ENCODE results near the gene ARRDC1. TPM values are rescaled to one million over a fixed set of nuclear protein-coding genes. Genes with fewer than 3 reads are reported as not detected.
A peak's percentile ranks its signal among the peaks of the same experiment; 100 is the strongest.

ARRDC1 gene, protein sequence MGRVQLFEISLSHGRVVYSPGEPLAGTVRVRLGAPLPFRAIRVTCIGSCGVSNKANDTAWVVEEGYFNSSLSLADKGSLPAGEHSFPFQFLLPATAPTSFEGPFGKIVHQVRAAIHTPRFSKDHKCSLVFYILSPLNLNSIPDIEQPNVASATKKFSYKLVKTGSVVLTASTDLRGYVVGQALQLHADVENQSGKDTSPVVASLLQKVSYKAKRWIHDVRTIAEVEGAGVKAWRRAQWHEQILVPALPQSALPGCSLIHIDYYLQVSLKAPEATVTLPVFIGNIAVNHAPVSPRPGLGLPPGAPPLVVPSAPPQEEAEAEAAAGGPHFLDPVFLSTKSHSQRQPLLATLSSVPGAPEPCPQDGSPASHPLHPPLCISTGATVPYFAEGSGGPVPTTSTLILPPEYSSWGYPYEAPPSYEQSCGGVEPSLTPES
- total RNA-seq, result 100 to 1,000 TPM in 1 of 4 donors, 10 to 100 TPM in 3; 79.2 to 143 (median 85.8) TPM

DNA sequence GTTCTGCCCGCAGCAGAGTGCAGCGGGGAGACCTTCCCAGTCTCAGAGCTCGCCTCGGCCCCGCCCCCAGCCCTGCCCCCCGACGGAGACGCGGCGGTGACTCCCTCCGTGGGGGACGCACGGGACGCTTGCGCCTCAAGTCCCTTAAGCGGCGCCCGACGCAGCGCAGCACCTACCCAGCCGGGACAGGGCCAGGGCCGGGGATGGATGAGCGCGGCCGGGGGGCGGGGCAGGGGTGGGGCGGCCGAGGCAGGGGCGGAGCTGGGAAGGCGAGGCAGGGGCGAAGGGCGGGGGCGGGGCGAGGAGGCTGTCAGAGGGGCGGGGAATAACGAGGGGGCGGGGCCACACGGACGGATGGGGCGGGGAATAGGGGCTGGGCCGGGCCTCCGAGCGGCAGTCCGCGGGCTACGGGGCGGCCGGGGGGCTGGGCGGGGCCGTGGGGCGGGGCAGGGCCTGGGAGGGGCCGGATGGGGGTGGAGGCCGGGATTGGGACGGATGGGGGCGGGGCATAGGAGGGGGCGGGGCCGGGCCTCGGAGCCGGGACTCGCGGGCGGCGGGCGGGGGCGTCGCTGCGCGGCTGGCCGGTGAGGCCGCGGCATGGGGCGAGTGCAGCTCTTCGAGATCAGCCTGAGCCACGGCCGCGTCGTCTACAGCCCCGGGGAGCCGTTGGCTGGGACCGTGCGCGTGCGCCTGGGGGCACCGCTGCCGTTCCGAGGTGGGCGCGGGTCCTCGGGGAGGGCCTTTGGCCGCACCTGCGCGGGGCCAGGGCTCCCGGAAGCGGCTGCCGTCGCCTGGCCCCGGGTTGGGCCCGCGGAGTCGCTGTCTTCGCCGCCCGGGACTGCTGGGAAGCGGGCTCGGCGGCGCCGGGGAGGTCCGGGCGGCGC is at the start of gene ARRDC1:
Gene ARRDC1, plus strand, starts transcription at position 566 of the 884 bp plus-strand sequence. Its CDS starts 32 bp downstream, at position 598.
- Histone ChIP-seq H3K9me3 (no peaks in the 10 kb centered on the region), H3K4me1 (peaks cover 35% of the 10 kb centered on the region), H3K4me3 (peak within 1 kb of the TSS; percentile 90), H3K27ac (peak within 1 kb of the TSS; percentile 92), H3K36me3 (no peaks in the 10 kb centered on the region), H3K27me3 (no peaks in the 10 kb centered on the region)
- DNase-seq (ENCODE audit: low spot score in 2 of 2), result peak; percentile 96 to 97
- peak in 1 of 2 donors; percentile 34 for TF ChIP-seq POLR2A (IDR thresholded peaks at IDR 0.05)
- TF ChIP-seq POLR2AphosphoS5 (IDR thresholded peaks at IDR 0.05), result no peak
- TF ChIP-seq, protein P1, sequence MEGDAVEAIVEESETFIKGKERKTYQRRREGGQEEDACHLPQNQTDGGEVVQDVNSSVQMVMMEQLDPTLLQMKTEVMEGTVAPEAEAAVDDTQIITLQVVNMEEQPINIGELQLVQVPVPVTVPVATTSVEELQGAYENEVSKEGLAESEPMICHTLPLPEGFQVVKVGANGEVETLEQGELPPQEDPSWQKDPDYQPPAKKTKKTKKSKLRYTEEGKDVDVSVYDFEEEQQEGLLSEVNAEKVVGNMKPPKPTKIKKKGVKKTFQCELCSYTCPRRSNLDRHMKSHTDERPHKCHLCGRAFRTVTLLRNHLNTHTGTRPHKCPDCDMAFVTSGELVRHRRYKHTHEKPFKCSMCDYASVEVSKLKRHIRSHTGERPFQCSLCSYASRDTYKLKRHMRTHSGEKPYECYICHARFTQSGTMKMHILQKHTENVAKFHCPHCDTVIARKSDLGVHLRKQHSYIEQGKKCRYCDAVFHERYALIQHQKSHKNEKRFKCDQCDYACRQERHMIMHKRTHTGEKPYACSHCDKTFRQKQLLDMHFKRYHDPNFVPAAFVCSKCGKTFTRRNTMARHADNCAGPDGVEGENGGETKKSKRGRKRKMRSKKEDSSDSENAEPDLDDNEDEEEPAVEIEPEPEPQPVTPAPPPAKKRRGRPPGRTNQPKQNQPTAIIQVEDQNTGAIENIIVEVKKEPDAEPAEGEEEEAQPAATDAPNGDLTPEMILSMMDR (IDR thresholded peaks at IDR 0.05), result no peak
- no peak for TF ChIP-seq EP300 (IDR thresholded peaks at IDR 0.05)
- WGBS, result no CpG with 5 or more reads among the region's 111 CpGs

DNA sequence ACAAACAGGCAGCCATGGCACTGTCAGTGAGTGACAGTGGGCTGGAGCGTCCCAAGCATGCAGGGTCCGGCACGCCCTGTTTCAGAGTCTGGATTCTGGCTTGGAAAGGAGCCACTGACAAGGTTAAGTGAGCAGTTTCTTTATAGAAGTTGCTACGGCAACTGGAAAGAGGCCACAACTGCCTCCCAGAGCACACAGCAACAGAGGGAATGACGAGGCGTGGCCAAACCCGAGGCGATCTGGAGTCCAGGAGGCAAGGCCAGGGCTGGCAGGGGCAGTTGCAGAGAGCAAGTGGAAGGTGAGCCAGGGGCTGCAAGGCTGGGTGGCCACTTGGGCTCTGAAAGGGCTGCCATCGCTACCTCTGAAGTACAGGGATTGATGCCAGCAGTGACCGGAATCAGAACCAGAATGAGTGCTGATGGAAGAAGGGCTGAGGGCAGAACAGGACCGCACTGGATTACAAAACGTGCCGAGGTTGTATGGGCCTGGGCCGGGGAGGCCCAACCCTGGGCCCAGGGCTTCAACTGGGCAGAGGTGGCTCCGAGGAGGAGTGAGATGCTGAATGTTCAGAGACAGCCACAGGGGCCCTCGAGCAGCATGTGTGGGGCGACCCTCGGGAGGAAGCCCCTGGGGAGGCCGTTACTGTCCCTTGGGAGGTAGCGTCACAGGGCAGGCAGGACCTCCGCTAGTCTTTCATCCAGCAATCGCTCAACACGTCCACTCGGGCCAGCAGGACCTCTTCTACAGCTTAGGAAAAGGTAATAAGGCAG is 49.2 kb upstream of the ARRDC1 start:
- no peak for DNase-seq (ENCODE audit: low spot score in 2 of 2)
- Histone ChIP-seq H3K4me1 (peaks cover 10% of the 10 kb centered on the region), H3K27me3 (no peaks in the 10 kb centered on the region), H3K36me3 (peaks cover 47% of the 10 kb centered on the region), H3K27ac (no peak overlapping the region), H3K4me3 (no peak overlapping the region), H3K9me3 (no peaks in the 10 kb centered on the region)
- TF ChIP-seq POLR2AphosphoS5 (IDR thresholded peaks at IDR 0.05), result no peak
- no peak for TF ChIP-seq EP300 (IDR thresholded peaks at IDR 0.05)
- TF ChIP-seq, protein P1 (IDR thresholded peaks at IDR 0.05), result no peak
- no peak for TF ChIP-seq POLR2A (IDR thresholded peaks at IDR 0.05)
- 82% methylated on average over 24 of the region's 24 CpGs for WGBS

DNA sequence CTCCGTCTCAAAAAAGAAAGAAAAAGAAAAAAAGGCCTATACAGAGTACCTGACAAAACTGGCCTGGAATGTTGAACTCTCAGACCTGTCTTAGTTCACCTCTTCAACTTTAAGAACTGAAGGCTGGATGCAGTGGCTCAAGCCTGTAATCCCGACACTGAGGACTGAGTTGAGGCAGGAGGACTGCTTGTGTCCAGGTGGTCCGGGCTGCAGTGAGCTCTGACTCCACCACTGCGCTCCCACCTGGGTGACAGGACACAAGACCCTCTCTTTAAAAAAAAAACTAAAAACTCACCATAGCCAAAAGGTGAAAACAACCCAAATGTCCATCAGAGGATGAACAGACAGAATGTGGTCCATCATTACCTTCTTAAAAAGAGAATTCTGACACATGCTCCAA is 47.4 kb upstream of the ARRDC1 start:
- Histone ChIP-seq H3K27me3 (no peaks in the 10 kb centered on the region), H3K9me3 (no peaks in the 10 kb centered on the region), H3K36me3 (peaks cover 56% of the 10 kb centered on the region), H3K4me1 (no peaks in the 10 kb centered on the region), H3K4me3 (no peak overlapping the region), H3K27ac (no peak overlapping the region)
- no peak for TF ChIP-seq POLR2AphosphoS5 (IDR thresholded peaks at IDR 0.05)
- TF ChIP-seq POLR2A (IDR thresholded peaks at IDR 0.05), result no peak
- TF ChIP-seq EP300 (IDR thresholded peaks at IDR 0.05), result no peak
- TF ChIP-seq, protein P1 (IDR thresholded peaks at IDR 0.05), result no peak
- 94% methylated on average over 4 of the region's 4 CpGs for WGBS
- DNase-seq (ENCODE audit: low spot score in 2 of 2), result no peak

DNA sequence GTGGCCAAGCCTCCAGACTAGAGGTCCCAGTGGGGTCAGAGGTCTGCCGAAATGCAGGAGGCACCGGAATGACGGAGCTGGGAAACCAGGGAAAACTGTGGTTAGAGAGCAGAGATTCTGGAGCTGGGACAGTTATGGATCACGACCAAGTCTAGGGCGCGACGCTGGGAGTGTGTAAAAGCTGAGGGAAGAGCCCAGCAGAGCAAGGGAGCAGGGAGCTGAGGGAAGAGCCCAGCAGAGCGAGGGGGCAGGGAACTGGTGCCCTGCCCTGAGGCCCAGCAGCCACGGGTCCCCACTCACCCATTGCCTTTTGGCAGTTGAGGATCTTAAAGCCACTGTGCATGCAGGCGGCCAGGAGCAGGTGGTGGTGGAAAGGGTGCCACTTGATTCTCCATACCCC is 41.4 kb upstream of the ARRDC1 start:
- 94% methylated on average over 10 of the region's 10 CpGs for WGBS
- Histone ChIP-seq H3K27ac (no peak overlapping the region), H3K4me3 (no peak overlapping the region), H3K36me3 (peaks cover 38% of the 10 kb centered on the region), H3K27me3 (no peaks in the 10 kb centered on the region), H3K4me1 (no peaks in the 10 kb centered on the region), H3K9me3 (no peaks in the 10 kb centered on the region)
- no peak for TF ChIP-seq POLR2A (IDR thresholded peaks at IDR 0.05)
- TF ChIP-seq, protein P1 (IDR thresholded peaks at IDR 0.05), result no peak
- no peak for TF ChIP-seq POLR2AphosphoS5 (IDR thresholded peaks at IDR 0.05)
- TF ChIP-seq EP300 (IDR thresholded peaks at IDR 0.05), result no peak
- DNase-seq (ENCODE audit: low spot score in 2 of 2), result no peak
